Lower leg skin (tissue), 3 donors: ENCODE results near the gene FUT2.

ENCODE experiments used
- CTCF ChIP-seq, 3 donors: fragments of 450-650 bp; IDR thresholded peaks; one replicate each; pipeline ENCODE4 v1.5.1; 2016; ENCODE audit warnings: antibody characterized with exemption in 3 of 3, mild to moderate bottlenecking in 3 of 3, moderate library complexity in 2 of 3
- POLR2A ChIP-seq, 2 donors: fragments of 450-650 bp; IDR thresholded peaks; one replicate each; pipeline ENCODE4 v1.6.1; 2016 to 2017; ENCODE audit warnings: antibody characterized with exemption in 2 of 2, mild to moderate bottlenecking in 1 of 2, moderate library complexity in 1 of 2

- TF ChIP-seq CTCF (IDR thresholded peaks at IDR 0.05) (no peak), POLR2A (IDR thresholded peaks at IDR 0.05) (no peak)
Observed at GRCh38 chr19:48755084-48755641, 59.4 kb downstream of the FUT2 start, which contains the start of gene FGF21.
